H1 (cell line): ENCODE measurements around the gene ZNF469.

Source experiments
- BRCA1 ChIP-seq: IDR thresholded peaks from 2 replicates; pipeline ENCODE4 v1.6.1; 2012; ENCODE audit warnings: low read depth, low read length, improper control_type of control experiment
- CREB1 ChIP-seq: IDR thresholded peaks from 2 replicates; pipeline ENCODE4 v1.6.1; 2012; ENCODE audit warnings: inconsistent platforms
- CTCF ChIP-seq, 3 experiments: IDR thresholded peaks; 1 replicate in 2 of 3; 2 replicates in 1 of 3; pipeline versions ENCODE4 v1.5.1 to v1.6.1; 2011; ENCODE audit warnings: low read length in 3 of 3, mild to moderate bottlenecking in 3 of 3, inconsistent platforms in 2 of 3, low read depth in 1 of 3, moderate library complexity in 1 of 3; ENCODE audit not compliant: insufficient read depth in 1 of 3; ENCODE audit errors: control extremely low read depth in 1 of 3
- EGR1 ChIP-seq: IDR thresholded peaks from 2 replicates; pipeline ENCODE4 v1.6.1; 2011; ENCODE audit warnings: low read depth, low read length, borderline replicate concordance
- EP300 ChIP-seq, 2 experiments: IDR thresholded peaks; 1 replicate in 1 of 2; 2 replicates in 1 of 2; pipeline ENCODE4 v1.6.1; 2011 to 2012; ENCODE audit warnings: low read depth in 2 of 2, low read length in 2 of 2, mild to moderate bottlenecking in 2 of 2, borderline replicate concordance in 1 of 2, inconsistent platforms in 1 of 2, moderate library complexity in 1 of 2
- EZH2 ChIP-seq: fragments of 200-600 bp; sonication (generic); IDR thresholded peaks from 2 replicates; pipeline ENCODE4 v1.7.1; 2012; ENCODE audit warnings: low read depth, mild to moderate bottlenecking, moderate library complexity, low read length, inconsistent platforms; ENCODE audit not compliant: severe bottlenecking
- NRF1 ChIP-seq: IDR thresholded peaks from 2 replicates; pipeline ENCODE4 v1.6.1; 2011; ENCODE audit warnings: mild to moderate bottlenecking, low read depth, low read length, improper control_type of control experiment
- RAD21 ChIP-seq, 2 experiments: IDR thresholded peaks in 1 of 2; conservative IDR thresholded peaks in 1 of 2; 2 replicates each; pipeline ENCODE4 v1.6.1; 2011; ENCODE audit warnings: low read depth in 2 of 2, low read length in 2 of 2, improper control_type of control experiment in 1 of 2, inconsistent platforms in 1 of 2, mild to moderate bottlenecking in 1 of 2, moderate library complexity in 1 of 2
- RFX5 ChIP-seq: IDR thresholded peaks from 2 replicates; pipeline ENCODE4 v1.6.1; 2011; ENCODE audit warnings: low read depth, low read length, improper control_type of control experiment, borderline replicate concordance
- TAF7 ChIP-seq: optimal IDR thresholded peaks from 2 replicates; pipeline ENCODE3; 2011; ENCODE audit warnings: low read depth, mild to moderate bottlenecking, inconsistent platforms, low read length, moderate library complexity, borderline replicate concordance
- TBP ChIP-seq: IDR thresholded peaks from 2 replicates; pipeline ENCODE4 v1.6.1; 2011; ENCODE audit warnings: low read depth, low read length, improper control_type of control experiment
- YY1 ChIP-seq: IDR thresholded peaks from 2 replicates; pipeline ENCODE4 v1.6.1; 2011; ENCODE audit warnings: low read depth, mild to moderate bottlenecking, low read length

DNA sequence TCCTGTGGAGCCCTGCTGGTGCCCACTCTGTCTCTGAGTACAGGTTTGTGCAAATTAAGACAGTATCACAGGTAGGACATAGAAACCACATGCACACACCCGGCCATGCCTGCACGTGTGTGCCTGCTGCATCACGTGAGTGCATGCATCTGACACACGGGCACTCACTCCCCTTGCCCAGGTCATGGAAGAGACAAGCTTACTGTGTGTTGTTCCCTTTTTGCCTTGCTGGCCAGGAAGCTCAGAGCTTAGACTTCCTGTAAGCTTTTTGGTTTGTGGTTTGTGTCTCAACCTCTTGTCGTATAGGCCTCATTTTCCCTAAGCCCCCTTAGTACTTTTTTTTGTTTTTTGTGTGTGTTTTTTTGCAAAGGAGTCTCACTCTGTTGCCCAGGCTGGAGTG is 25.0 kb downstream of the ZNF469 start:
- TF ChIP-seq CTCF (IDR thresholded peaks at IDR 0.05; ENCODE audit: control extremely low read depth in 1 of 3, insufficient read depth in 1 of 3, low read depth in 1 of 3, low read length in 3 of 3) (no peak), RFX5 (no peak), EZH2 (no peak), BRCA1 (no peak), TBP (no peak), YY1 (no peak), CREB1 (no peak), TAF7 (no peak), RAD21 (IDR thresholded peaks at IDR 0.05 in 1 of 2, conservative IDR thresholded peaks at IDR 0.05 in 1 of 2; ENCODE audit: low read depth in 2 of 2, low read length in 2 of 2) (no peak), EGR1 (no peak), EP300 (IDR thresholded peaks at IDR 0.05; ENCODE audit: borderline replicate concordance in 1 of 2, low read depth in 2 of 2, low read length in 2 of 2) (no peak), NRF1 (no peak)
